ENCODE measurements around the gene ALPG. TPM values are rescaled to one million over a fixed set of nuclear protein-coding genes. Genes with fewer than 3 reads are reported as not detected.

Gene ALPG
- total RNA-seq, 1 donor from 2014 or later: not detected

Other genes with a start within 250 kb of the ALPG start
- not detected for gene ALPP, start 28.1 kb upstream of the ALPG start, total RNA-seq
- not detected for gene ALPI, start 49.3 kb downstream of the ALPG start, total RNA-seq
- 14.9 TPM for gene ECEL1, start 81.0 kb downstream of the ALPG start, total RNA-seq
- not detected for gene PRSS56, start 113.5 kb downstream of the ALPG start, total RNA-seq
- not detected for gene CHRND, start 119.3 kb downstream of the ALPG start, total RNA-seq
- not detected for gene CHRNG, start 132.8 kb downstream of the ALPG start, total RNA-seq
- 0.53 TPM for gene TIGD1, start 143.7 kb downstream of the ALPG start, total RNA-seq
- 16.7 TPM for gene EIF4E2, start 143.8 kb downstream of the ALPG start, total RNA-seq
- gene EFHD1, start 226.8 kb downstream of the ALPG start, total RNA-seq: 142 TPM

Data from ascending aorta (tissue), 1 donor.